Glutamatergic neuron (in vitro differentiated cells): ENCODE results near the gene LGR4. TPM values are rescaled to one million over a fixed set of nuclear protein-coding genes. Genes with fewer than 3 reads are reported as not detected.
A peak's percentile ranks its signal among the peaks of the same experiment; 100 is the strongest.

Experiments
- DNase-seq: peaks from one replicate; pipeline ENCODE4 v3.0.0; 2022
- H3K27ac Mint-ChIP-seq: one replicate; pipeline ENCODE4 v1.8.0; 2020; ENCODE audit warnings: mild to moderate bottlenecking, mixed read lengths, inconsistent platforms; ENCODE audit not compliant: unreplicated experiment
- H3K27me3 Mint-ChIP-seq: one replicate; pipeline ENCODE4 v1.8.0; 2020; ENCODE audit warnings: mild to moderate bottlenecking, moderate library complexity, mixed read lengths, inconsistent platforms; ENCODE audit not compliant: unreplicated experiment
- H3K36me3 Mint-ChIP-seq: one replicate; pipeline ENCODE4 v1.8.0; 2020; ENCODE audit warnings: mild to moderate bottlenecking, mixed read lengths, inconsistent platforms; ENCODE audit not compliant: unreplicated experiment
- H3K4me1 Mint-ChIP-seq: one replicate; pipeline ENCODE4 v1.8.0; 2020; ENCODE audit warnings: mild to moderate bottlenecking, low read depth, mixed read lengths, inconsistent platforms; ENCODE audit not compliant: unreplicated experiment
- H3K4me3 Mint-ChIP-seq: one replicate; pipeline ENCODE4 v1.8.0; 2020; ENCODE audit warnings: mild to moderate bottlenecking, mixed read lengths, inconsistent platforms; ENCODE audit not compliant: unreplicated experiment
- H3K9me3 Mint-ChIP-seq: one replicate; pipeline ENCODE4 v1.8.0; 2020; ENCODE audit warnings: mild to moderate bottlenecking, moderate library complexity, mixed read lengths, inconsistent platforms; ENCODE audit not compliant: unreplicated experiment
- CTCF ChIP-seq: fragments of 200-600 bp; sonication (generic); IDR thresholded peaks from one replicate; pipeline ENCODE4 v1.5.0; 2021; ENCODE audit not compliant: partially characterized antibody, unreplicated experiment
- total RNA-seq: library from RNA; stranded (reverse); fragmentation: NEBNext Ultra II Directional; extraction: Animal tissue kit (Norgen Biotek cat#: 25700); gene quantifications from one replicate; pipeline ENCODE4 v1.2.1, GENCODE V29; 2021; ENCODE audit not compliant: unreplicated experiment

Gene LGR4
- total RNA-seq, 1 donor from 2014 or later: 87.1 TPM

- H3K27me3 Mint-ChIP-seq: no peaks in the 10 kb centered on the region
- H3K4me1 Mint-ChIP-seq: peaks cover 76% of the 10 kb centered on the region
- no peaks in the 10 kb centered on the region for H3K36me3 Mint-ChIP-seq
- peak overlapping the region; percentile 82 for H3K27ac Mint-ChIP-seq
- no peak for TF ChIP-seq CTCF
- no peak for DNase-seq
- H3K9me3 Mint-ChIP-seq: peaks cover 3% of the 10 kb centered on the region
- peak overlapping the region; percentile 16 for H3K4me3 Mint-ChIP-seq
Measured at GRCh38 chr11:27387362-27387761, 85.2 kb downstream of the LGR4 start.

GRCh38 chr11:27386181-27386845 is 86.3 kb downstream of the LGR4 start:
- peaks cover 73% of the 10 kb centered on the region for H3K4me1 Mint-ChIP-seq
- peaks cover 4% of the 10 kb centered on the region for H3K9me3 Mint-ChIP-seq
- no peaks in the 10 kb centered on the region for H3K36me3 Mint-ChIP-seq
- H3K4me3 Mint-ChIP-seq: peak overlapping the region; percentile 53
- TF ChIP-seq CTCF: no peak
- DNase-seq: no peak
- H3K27ac Mint-ChIP-seq: peak overlapping the region; percentile 89
- H3K27me3 Mint-ChIP-seq: no peaks in the 10 kb centered on the region

GRCh38 chr11:27385245-27385644 is 87.3 kb downstream of the LGR4 start:
- Mint-ChIP-seq H3K27ac (peak overlapping the region; percentile 88), H3K36me3 (no peaks in the 10 kb centered on the region), H3K4me3 (peak overlapping the region; percentile 53), H3K27me3 (no peaks in the 10 kb centered on the region), H3K4me1 (peaks cover 64% of the 10 kb centered on the region), H3K9me3 (peaks cover 7% of the 10 kb centered on the region)
- DNase-seq: peak; percentile 66
- TF ChIP-seq CTCF: no peak

- peak overlapping the region; percentile 53 for H3K4me3 Mint-ChIP-seq
- DNase-seq: no peak
- H3K27me3 Mint-ChIP-seq: no peaks in the 10 kb centered on the region
- H3K4me1 Mint-ChIP-seq: peaks cover 60% of the 10 kb centered on the region
- H3K9me3 Mint-ChIP-seq: peaks cover 7% of the 10 kb centered on the region
- no peak for TF ChIP-seq CTCF
- peak overlapping the region; percentile 88 for H3K27ac Mint-ChIP-seq
- no peaks in the 10 kb centered on the region for H3K36me3 Mint-ChIP-seq
Measured at GRCh38 chr11:27384227-27384626, 88.4 kb downstream of the LGR4 start.

- no peak for TF ChIP-seq CTCF
- no peak for DNase-seq
- H3K27me3 Mint-ChIP-seq: no peaks in the 10 kb centered on the region
- no peak overlapping the region for H3K27ac Mint-ChIP-seq
- no peaks in the 10 kb centered on the region for H3K36me3 Mint-ChIP-seq
- peaks cover 7% of the 10 kb centered on the region for H3K9me3 Mint-ChIP-seq
- H3K4me1 Mint-ChIP-seq: peaks cover 57% of the 10 kb centered on the region
- peak overlapping the region; percentile 9 for H3K4me3 Mint-ChIP-seq
Measured at GRCh38 chr11:27383645-27384044, 88.9 kb downstream of the LGR4 start.
